Measurements from ENCODE around the gene LRAT. TPM values are rescaled to one million over a fixed set of nuclear protein-coding genes. Genes with fewer than 3 reads are reported as not detected.

LRAT gene
- total RNA-seq, result 0.94 TPM

DNA sequence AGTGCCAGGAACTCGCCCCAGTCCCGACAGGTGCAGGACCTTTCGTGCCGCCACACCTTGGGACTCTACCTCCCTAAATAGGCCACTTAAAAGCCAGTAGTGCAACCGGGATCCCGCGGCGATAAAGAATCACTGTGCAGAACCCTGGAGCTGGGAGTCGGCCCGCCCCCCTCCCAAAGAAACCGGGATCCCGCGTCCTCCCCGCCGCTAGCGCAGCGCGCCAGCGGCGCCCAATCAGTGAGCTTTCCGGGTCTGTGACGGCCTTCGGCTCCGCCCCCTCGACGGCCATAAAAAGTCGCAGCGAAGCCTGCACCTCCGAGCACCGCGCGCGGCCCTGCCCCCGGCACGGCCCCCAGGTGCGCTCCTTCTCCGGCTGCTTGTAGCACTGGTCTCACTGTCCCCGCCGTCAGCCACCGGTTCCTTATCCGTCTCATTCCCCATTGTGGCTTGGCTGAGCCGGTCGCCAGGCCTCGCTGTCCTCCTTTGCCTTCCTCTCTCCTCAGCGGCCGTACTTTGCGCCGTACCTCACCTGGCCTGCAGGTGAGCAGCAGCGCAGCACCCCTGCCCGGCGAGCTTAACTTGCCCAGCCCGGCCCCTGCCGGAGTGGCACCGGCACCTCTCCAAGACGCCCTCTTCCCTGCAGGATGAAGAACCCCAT lies at the start of gene LRAT:
LRAT (plus strand) TSS at position 318 of the 658 bp plus-strand sequence; CDS start at position 645, 327 bp downstream.

DNA sequence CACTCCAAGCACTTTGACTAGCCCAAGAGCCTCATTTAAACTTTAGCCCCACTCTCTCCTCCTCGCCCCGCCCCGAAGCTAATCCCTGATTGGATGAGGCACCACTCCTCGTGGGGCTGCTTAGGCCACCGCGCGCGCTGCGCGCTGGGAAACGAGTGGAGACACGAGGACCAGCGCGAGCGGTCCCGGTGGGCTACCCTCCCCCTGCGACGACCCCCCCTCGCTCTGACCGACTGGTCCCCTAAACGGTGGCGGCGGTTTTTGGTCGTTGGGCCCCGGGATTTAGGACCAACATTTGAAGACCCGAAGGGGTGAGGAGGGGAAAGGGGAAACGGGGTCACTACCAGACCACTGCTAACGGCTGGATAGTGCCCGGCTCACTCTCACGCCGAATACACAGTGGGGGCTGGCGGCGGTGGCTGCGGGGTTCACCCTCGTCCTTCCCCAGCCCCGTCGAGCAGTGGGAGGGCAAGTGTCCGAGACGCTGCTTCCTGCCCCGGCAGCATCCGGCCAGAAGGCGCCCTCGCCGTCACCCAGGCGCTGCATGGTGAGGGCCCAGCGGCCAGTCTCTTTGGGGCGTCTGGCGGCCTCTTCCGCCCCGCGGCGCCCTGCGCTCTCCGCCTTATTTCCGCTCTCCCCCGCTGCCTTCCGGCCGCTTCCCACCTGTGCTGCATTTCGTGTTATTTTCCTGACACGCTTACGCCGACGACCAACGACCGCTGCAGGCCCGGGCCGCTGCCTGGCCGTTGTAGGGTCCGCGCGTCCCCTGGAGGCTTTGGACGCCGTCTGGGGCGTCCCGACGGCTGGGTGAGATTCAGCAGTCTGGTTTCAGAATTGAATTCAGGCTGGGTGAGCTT lies 37.6 kb downstream of the LRAT start, which contains the start of gene RBM46:
RBM46 (plus strand) TSS at position 147 of the 857 bp plus-strand sequence. CDS start 15,481 bp downstream, outside the sequence.

Small RNA genes within 50 kb of the gene (small RNA-seq; reads per million reads assigned to genes)
- gene NDUFB2P1 (ENCODE audit: low replicate concordance), result not detected
- 0.24 reads per million for gene RNU2-44P (ENCODE audit: low replicate concordance)
- gene RNU2-66P (ENCODE audit: low replicate concordance), result 0.09 reads per million

Other genes with a start within 250 kb of the LRAT start
- gene PLRG1, start 193.6 kb upstream of the LRAT start, total RNA-seq, result 98.9 TPM
- gene FGB, start 181.0 kb upstream of the LRAT start, total RNA-seq, result not detected
- gene FGA, start 153.3 kb upstream of the LRAT start, total RNA-seq, result 0.94 TPM
- gene FGG, start 131.3 kb upstream of the LRAT start, total RNA-seq, result 0.63 TPM
- not detected for gene RBM46, start 37.3 kb downstream of the LRAT start, total RNA-seq